Inflammatory macrophage treated with lipopolysaccharide for 1 hour (primary cell): ENCODE data around the gene COL20A1.
A peak's percentile ranks its signal among the peaks of the same experiment; 100 is the strongest.

ENCODE experiments used
- DNase-seq, 2 donors: peaks; one replicate each; pipeline ENCODE4 v3.0.0-alpha.2; 2020 to 2022

The COL20A1 gene

DNA sequence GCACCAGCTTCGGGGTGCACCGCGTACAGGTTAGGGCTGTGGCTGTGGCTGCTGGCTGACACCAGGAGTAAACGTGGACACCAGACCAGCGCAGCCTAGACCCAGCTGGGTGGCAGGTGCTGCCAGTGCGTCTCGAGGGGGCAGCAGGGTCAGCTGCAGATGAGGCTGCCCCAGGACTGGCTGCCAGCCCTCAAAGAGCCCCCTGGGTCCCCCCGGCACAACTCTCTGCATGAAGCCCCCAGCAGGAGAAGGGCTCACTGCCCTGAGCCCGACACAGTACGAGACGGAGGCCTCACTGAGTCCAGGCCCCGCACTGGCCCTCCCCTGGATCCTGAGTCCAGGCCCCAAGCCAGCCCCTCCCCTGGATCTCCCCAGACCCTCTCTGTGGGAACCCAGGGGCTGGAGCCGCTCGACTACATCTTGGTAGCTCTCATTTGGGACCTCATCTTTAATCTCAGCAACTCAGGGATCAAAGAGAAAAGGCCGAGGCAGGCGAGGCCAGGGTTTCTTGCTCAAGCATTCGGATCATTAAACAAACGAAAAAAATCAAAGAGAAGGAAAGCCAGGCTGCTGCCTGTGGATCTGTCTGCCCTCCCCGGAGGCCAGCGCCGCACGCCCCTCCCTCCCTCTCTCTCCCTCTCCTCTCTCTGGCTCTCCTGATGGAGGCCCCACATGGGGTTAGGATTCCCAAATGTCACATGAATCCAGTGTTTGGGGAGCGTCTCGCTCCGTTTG lies 31.8 kb upstream of the COL20A1 start:
- no peak for DNase-seq

DNA sequence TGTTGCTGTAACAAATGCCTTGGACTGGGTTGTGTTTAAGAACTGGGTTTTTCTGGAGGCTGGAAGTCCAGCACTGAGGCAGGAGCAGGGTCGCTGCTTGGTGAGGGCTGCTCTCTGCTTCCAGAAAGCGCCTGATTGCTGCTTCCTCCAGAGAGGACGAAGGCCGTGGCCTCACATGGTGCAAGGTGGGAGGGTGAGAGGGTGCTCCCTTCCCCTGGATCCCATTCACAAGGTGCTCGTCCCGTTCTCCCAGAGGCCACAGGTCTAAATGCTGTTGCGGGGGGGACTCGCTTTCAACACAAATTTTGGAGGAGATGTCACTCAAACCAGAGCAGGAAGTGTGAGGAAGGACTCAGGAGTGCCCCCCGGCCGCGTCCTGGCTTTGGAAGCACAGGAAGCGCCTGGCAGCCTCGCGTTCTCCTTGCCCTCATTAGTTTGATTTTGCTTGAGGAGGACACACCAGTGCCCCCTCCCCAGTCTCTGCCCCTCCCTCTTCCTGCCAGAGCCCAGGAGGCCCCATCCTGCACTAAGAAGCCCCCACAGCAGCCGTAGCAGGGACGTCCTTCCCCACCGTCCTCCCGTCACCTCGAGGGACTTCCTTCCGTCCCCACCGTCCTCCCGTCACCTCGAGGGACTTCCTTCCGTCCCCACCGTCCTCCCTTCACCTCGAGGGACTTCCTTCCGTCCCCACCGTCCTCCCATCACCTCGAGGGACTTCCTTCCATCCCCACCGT lies 31.0 kb upstream of the COL20A1 start:
- no peak for DNase-seq

- no peak for DNase-seq
These were observed 30.1 kb upstream of the COL20A1 start for GRCh38 chr20:63262836-63263235.

GRCh38 chr20:63264000-63264399 lies 29.0 kb upstream of the COL20A1 start:
- DNase-seq: no peak

DNA sequence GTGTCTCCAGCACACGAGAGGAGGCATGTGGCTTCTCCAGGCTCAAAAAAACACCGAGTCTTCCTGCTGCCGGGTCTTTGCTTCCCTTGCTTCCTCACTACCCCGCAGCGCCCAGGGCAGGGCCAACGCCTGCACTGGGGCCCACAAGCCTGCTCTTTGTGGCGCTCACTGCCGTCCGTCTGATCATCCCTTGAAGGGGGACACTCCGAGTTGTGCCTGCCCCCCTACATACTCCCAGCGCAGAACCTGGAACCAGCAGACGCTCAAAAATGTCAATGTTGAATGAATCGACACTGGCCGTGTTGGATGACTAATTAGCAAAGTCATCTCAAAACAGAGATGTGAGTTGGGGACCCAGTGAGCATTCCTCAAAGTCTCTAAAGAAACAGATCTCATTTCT lies 28.5 kb upstream of the COL20A1 start:
- no peak for DNase-seq

DNA sequence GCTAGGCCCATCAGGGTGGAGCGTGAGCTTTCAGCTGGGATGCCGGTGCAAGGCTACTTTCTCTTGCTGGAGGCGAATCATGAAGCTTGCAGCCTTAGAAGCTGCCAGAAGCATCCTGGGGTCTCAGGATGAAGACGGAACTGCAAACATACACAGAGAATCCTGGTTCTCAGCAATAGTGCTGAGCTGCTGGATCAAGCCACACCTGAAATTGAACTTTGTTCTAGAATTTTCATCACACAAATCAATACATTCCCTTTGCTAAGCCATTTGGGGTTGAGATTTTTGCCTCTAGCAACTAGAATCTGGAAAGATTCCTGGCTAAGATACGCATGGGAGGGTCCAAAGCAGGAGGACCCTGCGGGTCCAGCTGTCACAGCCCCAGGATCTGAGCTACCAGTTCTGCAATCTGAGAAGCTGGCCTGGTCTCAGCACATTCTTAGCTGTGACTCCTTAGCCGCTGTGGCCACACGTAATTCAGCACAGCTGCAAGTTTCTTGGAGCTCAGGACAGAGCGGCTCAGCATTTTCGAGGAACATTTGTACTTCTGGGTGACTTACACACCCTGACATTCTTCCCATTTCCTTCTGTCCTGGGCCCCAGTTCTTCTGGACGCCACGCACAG lies 27.0 kb upstream of the COL20A1 start:
- DNase-seq: no peak

GRCh38 chr20:63267691-63268090 lies 25.3 kb upstream of the COL20A1 start:
- no peak for DNase-seq

DNA sequence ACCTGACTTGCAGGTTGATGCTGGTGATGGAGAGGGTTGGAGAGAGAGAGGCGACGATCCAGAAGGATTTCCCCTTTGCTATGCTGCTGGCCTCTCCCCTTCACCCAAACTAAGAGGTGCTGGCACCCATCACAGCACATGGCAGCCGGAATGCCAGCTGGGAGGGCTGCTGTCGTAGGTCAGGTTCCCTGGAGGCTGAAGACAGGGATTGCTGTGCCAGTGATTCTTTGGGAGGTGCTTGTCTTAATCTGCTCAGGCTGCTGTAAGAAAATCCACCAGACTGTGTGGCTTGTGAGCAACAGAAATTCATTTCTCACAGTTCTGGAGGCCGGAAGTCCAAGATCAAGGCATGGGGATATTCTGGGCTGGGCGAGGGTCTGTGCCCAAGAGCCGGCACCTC lies 24.7 kb upstream of the COL20A1 start:
- DNase-seq: no peak

- no peak for DNase-seq
These were observed 24.1 kb upstream of the COL20A1 start for GRCh38 chr20:63268671-63269439.

DNA sequence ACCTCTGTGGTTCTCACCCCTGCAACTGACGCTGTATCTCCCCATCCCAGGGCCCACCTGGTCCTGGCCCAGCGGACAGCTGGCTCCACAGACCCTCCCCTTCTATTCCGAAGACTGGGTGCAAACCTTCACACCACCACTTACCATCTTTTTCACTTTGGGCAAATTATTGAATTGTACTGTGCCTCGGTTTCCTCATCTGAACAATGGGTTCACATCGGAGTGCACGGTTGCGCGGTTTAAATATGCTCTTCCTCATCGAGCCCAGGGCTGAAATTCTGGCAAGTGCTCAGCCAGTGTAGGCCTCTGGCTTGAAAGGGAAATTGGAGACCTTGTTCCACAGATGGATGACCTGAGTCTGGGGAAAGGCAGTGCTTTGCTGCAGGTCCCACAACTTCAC lies 23.3 kb upstream of the COL20A1 start:
- DNase-seq: no peak

GRCh38 chr20:63270606-63271325 lies 22.2 kb upstream of the COL20A1 start:
- no peak for DNase-seq

DNA sequence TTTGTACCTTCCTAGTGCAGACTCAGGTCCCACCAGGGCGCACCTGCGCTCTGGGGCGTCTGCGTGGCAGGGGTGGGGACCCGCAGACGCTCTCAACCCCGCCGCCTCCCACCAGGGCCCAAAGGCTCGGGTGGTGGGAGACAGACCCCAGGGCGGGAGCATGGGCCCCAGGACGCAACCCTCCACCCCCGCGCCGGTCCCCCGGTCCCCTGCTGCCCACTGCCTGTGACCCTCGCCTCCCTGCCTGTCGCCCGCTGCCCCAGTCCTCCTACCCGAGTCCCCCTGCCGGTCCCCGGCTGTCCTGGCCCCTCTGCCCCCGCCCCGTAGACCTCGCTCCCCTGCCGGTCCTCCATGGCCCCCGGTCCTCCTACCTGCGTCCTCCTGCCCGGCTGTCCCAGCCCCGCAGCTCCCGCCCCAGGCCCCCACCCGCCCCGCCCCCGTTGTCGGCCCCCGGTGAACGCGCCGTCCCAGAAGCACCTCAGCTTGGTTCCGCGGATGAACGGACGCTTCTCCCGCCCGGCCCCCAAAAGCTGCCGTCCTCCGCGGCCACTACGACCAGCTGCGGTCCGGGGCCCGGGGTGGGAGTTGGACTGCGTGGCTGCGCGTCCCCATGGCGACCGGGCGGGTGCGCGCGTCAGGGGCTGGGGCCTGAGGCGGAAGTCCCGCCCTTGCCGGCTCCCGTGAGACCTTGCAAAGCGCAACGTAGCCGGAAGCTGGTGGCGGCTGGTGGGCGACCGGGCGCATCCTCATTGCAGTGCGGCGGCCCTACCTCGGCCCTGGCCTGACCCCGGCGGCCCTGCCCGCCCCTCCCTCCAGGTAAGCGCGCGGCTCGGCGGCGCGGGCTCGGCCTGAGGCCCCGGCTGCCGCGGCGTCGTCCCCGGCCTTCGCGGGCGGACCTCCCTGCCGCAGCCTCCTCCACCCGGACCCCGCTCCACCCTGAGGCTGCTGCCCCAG lies 20.6 kb upstream of the COL20A1 start, which contains the start of gene ARFGAP1:
TSS of gene ARFGAP1 (plus strand) at position 709 of the 954 bp plus-strand sequence. CDS start 2,768 bp downstream, outside the sequence.
- peak; percentile 87 to 89 for DNase-seq

DNA sequence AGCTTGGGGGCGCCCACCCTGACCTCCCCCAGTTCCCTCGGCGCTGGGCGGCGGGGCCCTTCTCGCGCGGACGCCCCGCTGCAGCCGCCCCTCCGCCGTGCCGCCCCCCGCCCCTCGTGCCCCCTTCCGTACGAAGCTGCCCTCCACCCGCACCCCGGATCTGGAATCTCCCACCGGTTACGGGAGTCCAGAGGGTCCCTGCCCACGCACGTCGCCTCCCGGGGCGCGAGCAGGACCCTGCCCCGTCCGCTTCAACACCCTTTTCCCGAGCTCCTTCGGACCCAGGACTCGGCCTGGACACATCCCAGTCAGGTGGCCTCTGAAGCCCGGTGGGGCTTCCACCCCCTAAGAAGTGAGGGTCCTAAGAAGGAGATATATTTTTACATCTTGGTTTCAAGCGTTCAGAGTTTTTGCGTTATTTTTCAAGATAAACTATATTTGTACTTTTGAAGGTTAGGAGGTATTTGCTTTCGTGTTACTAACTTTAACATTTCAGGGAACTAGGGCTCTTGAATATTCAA lies 19.9 kb upstream of the COL20A1 start:
- DNase-seq: peak in 1 of 2 donors; percentile 22

DNA sequence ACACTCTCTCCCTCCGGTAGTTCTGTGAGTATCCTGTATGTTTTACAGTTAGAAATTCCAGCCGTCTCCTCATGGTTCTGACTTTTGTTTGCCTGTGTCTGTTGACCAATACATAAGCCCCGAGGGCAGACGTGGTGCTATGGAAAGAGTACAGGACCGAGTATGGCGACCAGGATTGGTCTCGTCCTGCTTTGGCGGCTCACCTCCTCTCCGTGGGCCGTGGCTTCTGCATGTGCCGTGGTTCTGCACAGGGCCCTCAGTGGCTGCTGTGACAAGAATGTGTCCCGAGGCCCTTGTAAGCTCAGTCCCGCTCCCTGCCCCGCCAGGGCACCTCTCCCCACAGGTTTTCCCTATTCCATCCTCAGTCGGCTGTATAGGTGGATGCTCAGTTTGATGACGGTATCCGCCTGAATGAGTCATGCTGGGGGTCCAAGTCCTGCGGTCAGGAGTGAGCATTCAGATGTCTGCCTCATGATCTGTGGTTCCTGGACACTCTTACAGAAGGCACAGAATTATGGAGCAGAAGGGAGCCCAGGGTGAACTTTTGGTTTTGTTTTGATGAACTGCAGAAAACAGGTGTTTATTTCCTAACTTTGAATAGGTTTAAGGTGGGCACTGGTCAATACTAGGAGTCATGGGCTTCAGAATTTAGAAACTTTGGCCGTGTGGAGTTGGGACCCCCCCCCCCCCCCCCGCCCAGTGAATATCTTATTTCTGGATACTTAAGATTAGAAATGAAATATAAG lies 19.2 kb upstream of the COL20A1 start:
- peak in 1 of 2 donors; percentile 12 for DNase-seq

GRCh38 chr20:63274381-63275228 lies 18.4 kb upstream of the COL20A1 start:
- DNase-seq: no peak

- no peak for DNase-seq
These were observed 17.2 kb upstream of the COL20A1 start for GRCh38 chr20:63275825-63276224.

DNA sequence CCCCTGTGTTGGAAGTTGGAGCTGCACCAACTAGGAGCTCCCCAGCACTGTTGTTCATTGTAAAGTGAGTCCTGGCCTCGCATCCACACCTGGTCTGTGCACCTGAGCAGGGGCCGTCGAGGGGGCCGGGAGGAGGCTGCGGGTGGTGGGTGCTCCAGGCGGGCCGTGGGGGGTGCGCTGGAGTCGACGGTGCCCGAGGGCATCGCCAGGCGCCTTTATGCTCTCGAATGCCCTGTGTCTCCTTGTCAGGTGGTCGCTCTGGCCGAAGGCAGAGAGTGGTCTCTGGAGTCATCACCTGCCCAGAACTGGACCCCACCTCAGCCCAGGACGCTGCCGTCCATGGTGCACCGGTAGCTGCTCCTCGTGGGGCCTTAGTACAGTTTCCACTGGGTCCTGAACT lies 16.0 kb upstream of the COL20A1 start:
- no peak for DNase-seq

GRCh38 chr20:63277466-63278272 lies 15.3 kb upstream of the COL20A1 start:
- DNase-seq: no peak
